ENCODE measurements around the gene SGSH. TPM values are rescaled to one million over a fixed set of nuclear protein-coding genes. Genes with fewer than 3 reads are reported as not detected.
"Not testable (repeated sequence)": the region's sequence is repeated elsewhere in the genome, so short reads cannot be mapped to it uniquely, and the experiment has no call there.

Gene SGSH
- total and polyA plus RNA-seq, 4 experiments from 2014 or later: 37.8 to 198 (median 124) TPM

GRCh38 chr17:80246726-80247125 is 26.6 kb upstream of the SGSH start:
- H3K27me3 Mint-ChIP-seq: no peaks in the 10 kb centered on the region
- peaks cover 0 to 1% (median 0%) of the 10 kb centered on the region in 4 donors for H3K4me1 Mint-ChIP-seq
- DNase-seq: no peak
- H3K27ac Mint-ChIP-seq: peak overlapping the region in 2 of 7 donors; percentile 29 to 80
- no peaks in the 10 kb centered on the region for H3K9me3 ChIP-seq (ENCODE audit: control insufficient read depth in 1 of 2, low read length in 2 of 2)
- no peak overlapping the region for H3K27ac ChIP-seq (ENCODE audit: low read depth, low read length)
- POLR2A ChIA-PET (ENCODE audit: partially characterized antibody): no interaction called here
- intact Hi-C loops (cut with micrococcal nuclease): no loop called here
- H3K27me3 ChIP-seq (ENCODE audit: insufficient read depth, low read length): no peaks in the 10 kb centered on the region
- H3K4me3 Mint-ChIP-seq: no peak overlapping the region
- no peak overlapping the region for H3K4me3 ChIP-seq (ENCODE audit: low read length in 2 of 2)
- CTCF ChIA-PET (ENCODE audit: partially characterized antibody): interaction anchor here (0.5 to 1.3 kb wide), 2 partner anchors 50 to 77 kb away, joined by 3 read pairs; no protein-coding TSS in a partner anchor
- H3K36me3 ChIP-seq (ENCODE audit: insufficient read depth, low read length): peaks cover 3% of the 10 kb centered on the region
- no peaks in the 10 kb centered on the region for H3K4me1 ChIP-seq (ENCODE audit: insufficient read depth, low read length)
- H3K36me3 Mint-ChIP-seq: peaks cover 3 to 26% of the 10 kb centered on the region in 2 donors
- H3K9me3 Mint-ChIP-seq: no peaks in the 10 kb centered on the region

GRCh38 chr17:80246266-80246681 is 26.1 kb upstream of the SGSH start:
- H3K36me3 Mint-ChIP-seq: peaks cover 8 to 30% of the 10 kb centered on the region in 2 donors
- H3K4me3 Mint-ChIP-seq: no peak overlapping the region
- H3K4me1 Mint-ChIP-seq: no peaks in the 10 kb centered on the region
- no peak for DNase-seq
- H3K36me3 ChIP-seq (ENCODE audit: insufficient read depth, low read length): peaks cover 3% of the 10 kb centered on the region
- no peaks in the 10 kb centered on the region for H3K27me3 ChIP-seq (ENCODE audit: insufficient read depth, low read length)
- intact Hi-C loops (cut with micrococcal nuclease): no loop called here
- H3K9me3 Mint-ChIP-seq: no peaks in the 10 kb centered on the region
- no peaks in the 10 kb centered on the region for H3K4me1 ChIP-seq (ENCODE audit: insufficient read depth, low read length)
- H3K4me3 ChIP-seq (ENCODE audit: low read length in 2 of 2): no peak overlapping the region
- no peaks in the 10 kb centered on the region for H3K9me3 ChIP-seq (ENCODE audit: control insufficient read depth in 1 of 2, low read length in 2 of 2)
- POLR2A ChIA-PET (ENCODE audit: partially characterized antibody): no interaction called here
- peak overlapping the region in 1 of 7 donors; percentile 80 for H3K27ac Mint-ChIP-seq
- no peak overlapping the region for H3K27ac ChIP-seq (ENCODE audit: low read depth, low read length)
- no peaks in the 10 kb centered on the region for H3K27me3 Mint-ChIP-seq
- CTCF ChIA-PET (ENCODE audit: partially characterized antibody): interaction anchor here (0.5 kb wide), 1 partner anchor 78 kb away, joined by 3 read pairs; no protein-coding TSS in a partner anchor

GRCh38 chr17:80245566-80246265 is 25.6 kb upstream of the SGSH start:
- Mint-ChIP-seq H3K36me3 (peaks cover 10 to 34% of the 10 kb centered on the region in 2 donors), H3K4me1 (no peaks in the 10 kb centered on the region), H3K9me3 (no peaks in the 10 kb centered on the region), H3K27ac (peak overlapping the region in 2 of 7 donors; percentile 25 to 46), H3K27me3 (no peaks in the 10 kb centered on the region), H3K4me3 (no peak overlapping the region)
- ChIA-PET POLR2A (ENCODE audit: partially characterized antibody) (interaction anchor here (0.7 kb wide), 1 partner anchor 9 kb away, joined by 3 read pairs; no protein-coding TSS in a partner anchor), CTCF (ENCODE audit: partially characterized antibody) (no interaction called here)
- H3K4me3 ChIP-seq (ENCODE audit: low read length in 2 of 2): no peak overlapping the region
- H3K9me3 ChIP-seq (ENCODE audit: control insufficient read depth in 1 of 2, low read length in 2 of 2): no peaks in the 10 kb centered on the region
- peaks cover 3% of the 10 kb centered on the region for H3K36me3 ChIP-seq (ENCODE audit: insufficient read depth, low read length)
- no peaks in the 10 kb centered on the region for H3K27me3 ChIP-seq (ENCODE audit: insufficient read depth, low read length)
- no peak overlapping the region for H3K27ac ChIP-seq (ENCODE audit: low read depth, low read length)
- intact Hi-C loops (cut with micrococcal nuclease): no loop called here
- DNase-seq: no peak
- H3K4me1 ChIP-seq (ENCODE audit: insufficient read depth, low read length): no peaks in the 10 kb centered on the region

- H3K9me3 ChIP-seq (ENCODE audit: control insufficient read depth in 1 of 2, low read length in 2 of 2): no peaks in the 10 kb centered on the region
- CTCF ChIA-PET (ENCODE audit: partially characterized antibody): no interaction called here
- H3K4me1 ChIP-seq (ENCODE audit: insufficient read depth, low read length): no peaks in the 10 kb centered on the region
- peak overlapping the region in 3 of 7 donors; percentile 8 to 46 (median 25) for H3K27ac Mint-ChIP-seq
- intact Hi-C loops (cut with micrococcal nuclease): no loop called here
- H3K27me3 ChIP-seq (ENCODE audit: insufficient read depth, low read length): no peaks in the 10 kb centered on the region
- H3K9me3 Mint-ChIP-seq: no peaks in the 10 kb centered on the region
- no peak overlapping the region for H3K4me3 ChIP-seq (ENCODE audit: low read length in 2 of 2)
- no peak overlapping the region for H3K27ac ChIP-seq (ENCODE audit: low read depth, low read length)
- H3K4me3 Mint-ChIP-seq: no peak overlapping the region
- H3K36me3 Mint-ChIP-seq: peaks cover 13 to 37% of the 10 kb centered on the region in 2 donors
- no peaks in the 10 kb centered on the region for H3K4me1 Mint-ChIP-seq
- peaks cover 3% of the 10 kb centered on the region for H3K36me3 ChIP-seq (ENCODE audit: insufficient read depth, low read length)
- POLR2A ChIA-PET (ENCODE audit: partially characterized antibody): interaction anchor here (0.7 kb wide), 1 partner anchor 10 kb away, joined by 3 read pairs; no protein-coding TSS in a partner anchor
- no peak for DNase-seq
- H3K27me3 Mint-ChIP-seq: no peaks in the 10 kb centered on the region
These were observed 24.9 kb upstream of the SGSH start for GRCh38 chr17:80244871-80245509.

- H3K27me3 ChIP-seq (ENCODE audit: insufficient read depth, low read length); DNase-seq; H3K27ac ChIP-seq (ENCODE audit: low read depth, low read length); H3K27me3 Mint-ChIP-seq; H3K4me3 ChIP-seq (ENCODE audit: low read length in 2 of 2); H3K9me3 Mint-ChIP-seq; H3K27ac Mint-ChIP-seq; H3K4me3 Mint-ChIP-seq; H3K4me1 ChIP-seq (ENCODE audit: insufficient read depth, low read length); H3K4me1 Mint-ChIP-seq; POLR2A ChIA-PET (ENCODE audit: partially characterized antibody); H3K36me3 ChIP-seq (ENCODE audit: insufficient read depth, low read length); CTCF ChIA-PET (ENCODE audit: partially characterized antibody); intact Hi-C loops (cut with micrococcal nuclease); H3K9me3 ChIP-seq (ENCODE audit: control insufficient read depth in 1 of 2, low read length in 2 of 2): not testable (repeated sequence)
- H3K36me3 Mint-ChIP-seq: peaks cover 13 to 37% of the 10 kb centered on the region in 2 donors
These were observed 24.3 kb upstream of the SGSH start for GRCh38 chr17:80244448-80244847.

- peaks cover 3% of the 10 kb centered on the region for H3K36me3 ChIP-seq (ENCODE audit: insufficient read depth, low read length)
- ChIA-PET POLR2A (ENCODE audit: partially characterized antibody) (no interaction called here), CTCF (ENCODE audit: partially characterized antibody) (no interaction called here)
These were observed 23.6 kb upstream of the SGSH start for GRCh38 chr17:80243526-80244433.

DNA sequence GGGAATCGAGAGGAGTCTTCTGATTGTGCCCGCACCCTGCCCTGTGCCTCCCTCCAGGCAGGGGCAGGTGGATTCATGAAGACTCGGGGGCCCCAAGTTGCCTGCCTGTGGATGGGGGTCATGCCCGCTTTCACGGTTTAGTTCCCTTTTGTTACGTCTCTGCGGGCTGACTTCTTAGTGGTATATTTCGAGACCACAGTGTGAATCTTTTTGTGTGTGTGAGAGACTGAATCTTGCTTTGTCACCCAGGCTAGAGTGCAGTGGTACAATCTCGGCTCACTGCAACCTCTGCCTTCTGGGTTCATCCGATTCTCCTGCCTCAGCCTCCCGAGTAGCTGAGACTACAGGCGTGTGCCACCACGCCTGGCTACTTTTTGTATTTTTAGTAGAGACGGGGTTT is 22.4 kb upstream of the SGSH start:
- H3K9me3 ChIP-seq (ENCODE audit: control insufficient read depth in 1 of 2, low read length in 2 of 2): no peaks in the 10 kb centered on the region
- no peak for DNase-seq
- no peaks in the 10 kb centered on the region for H3K9me3 Mint-ChIP-seq
- H3K27ac Mint-ChIP-seq: peak overlapping the region in 1 of 7 donors; percentile 21
- H3K36me3 ChIP-seq (ENCODE audit: insufficient read depth, low read length): peaks cover 14% of the 10 kb centered on the region
- H3K4me1 ChIP-seq (ENCODE audit: insufficient read depth, low read length): no peaks in the 10 kb centered on the region
- ChIA-PET POLR2A (ENCODE audit: partially characterized antibody) (no interaction called here), CTCF (ENCODE audit: partially characterized antibody) (no interaction called here)
- H3K27ac ChIP-seq (ENCODE audit: low read depth, low read length): no peak overlapping the region
- H3K4me3 Mint-ChIP-seq: no peak overlapping the region
- peaks cover 22 to 45% of the 10 kb centered on the region in 2 donors for H3K36me3 Mint-ChIP-seq
- no peaks in the 10 kb centered on the region for H3K27me3 Mint-ChIP-seq
- intact Hi-C loops (cut with micrococcal nuclease): no loop called here
- no peaks in the 10 kb centered on the region for H3K27me3 ChIP-seq (ENCODE audit: insufficient read depth, low read length)
- H3K4me1 Mint-ChIP-seq: peaks cover 0 to 2% (median 0%) of the 10 kb centered on the region in 4 donors
- H3K4me3 ChIP-seq (ENCODE audit: low read length in 2 of 2): no peak overlapping the region

More at GRCh38 chr17:80243526-80244433, 23.6 kb upstream of the SGSH start:
- Mint-ChIP-seq H3K36me3 (peaks cover 13 to 37% of the 10 kb centered on the region in 2 donors), H3K9me3 (no peaks in the 10 kb centered on the region), H3K27me3 (no peaks in the 10 kb centered on the region), H3K4me3 (no peak overlapping the region), H3K4me1 (no peaks in the 10 kb centered on the region), H3K27ac (no peak overlapping the region)
- Histone ChIP-seq H3K27me3 (ENCODE audit: insufficient read depth, low read length) (no peaks in the 10 kb centered on the region), H3K4me3 (ENCODE audit: low read length in 2 of 2) (no peak overlapping the region), H3K4me1 (ENCODE audit: insufficient read depth, low read length) (no peaks in the 10 kb centered on the region), H3K27ac (ENCODE audit: low read depth, low read length) (no peak overlapping the region), H3K9me3 (ENCODE audit: control insufficient read depth in 1 of 2, low read length in 2 of 2) (no peaks in the 10 kb centered on the region)
- intact Hi-C loops (cut with micrococcal nuclease): no loop called here
- no peak for DNase-seq
